ENCODE measurements around the gene LAMA3. TPM values are rescaled to one million over a fixed set of nuclear protein-coding genes. Genes with fewer than 3 reads are reported as not detected.

The LAMA3 gene
- total RNA-seq, 1 experiment from 2014 or later, result 5.6 TPM

DNA sequence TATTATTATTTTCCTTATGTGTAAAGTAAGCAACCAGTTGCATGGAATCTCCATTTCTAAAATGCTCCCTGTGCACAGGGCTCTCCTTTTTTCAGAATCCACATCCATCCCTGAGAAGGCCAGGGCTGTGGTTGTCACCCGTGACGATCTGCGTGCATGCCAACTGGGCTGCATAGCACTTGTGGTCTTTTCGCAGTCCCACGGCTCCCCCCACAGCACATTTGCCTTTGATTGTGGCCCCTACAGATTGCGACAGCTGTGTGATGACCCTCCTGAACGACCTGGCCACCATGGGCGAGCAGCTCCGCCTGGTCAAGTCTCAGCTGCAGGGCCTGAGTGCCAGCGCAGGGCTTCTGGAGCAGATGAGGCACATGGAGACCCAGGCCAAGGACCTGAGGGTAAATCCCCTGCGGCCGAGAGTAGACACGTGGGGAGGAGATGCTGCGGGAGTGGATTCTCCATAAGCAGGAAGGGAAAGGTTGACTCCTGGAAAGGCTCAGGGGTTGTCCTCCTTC, 205.5 kb downstream of the LAMA3 start:
- Histone ChIP-seq H3K9me3 (ENCODE audit: control insufficient read depth in 1 of 2, insufficient read depth in 1 of 2, low read depth in 1 of 2, low read length in 2 of 2) (no peaks in the 10 kb centered on the region), H4K20me1 (ENCODE audit: insufficient read depth) (no peaks in the 10 kb centered on the region), H3K4me1 (ENCODE audit: control insufficient read depth in 1 of 2, insufficient read depth in 2 of 2, low read length in 2 of 2) (peaks cover 4 to 9% of the 10 kb centered on the region in 2 experiments; a peak in 3 of 4 replicates), H3K36me3 (ENCODE audit: control insufficient read depth in 1 of 2, insufficient read depth in 2 of 2, low read length in 2 of 2) (no peaks in the 10 kb centered on the region), H3K27me3 (ENCODE audit: insufficient read depth, low read length) (no peaks in the 10 kb centered on the region), H3K79me2 (ENCODE audit: insufficient read depth, low read length) (no peaks in the 10 kb centered on the region), H3K4me3 (replicated peaks in 1 of 2; ENCODE audit: low read depth in 1 of 2, low read length in 2 of 2) (no peak overlapping the region), H2AFZ (ENCODE audit: low read depth, low read length, poor library complexity, severe bottlenecking) (no peak overlapping the region), H3K4me2 (ENCODE audit: low read length) (no peak overlapping the region), H3K9me2 (ENCODE audit: insufficient read depth) (no peaks in the 10 kb centered on the region), H3K27ac (ENCODE audit: low read depth, low read length) (no peak overlapping the region), H3K9ac (ENCODE audit: low read length) (no peak overlapping the region)
- ATAC-seq (no peak), DNase-seq (ENCODE audit: low read depth, low spot score) (no peak)
- BruUV-seq (replicated peaks), result no TSS peak
- RAD21 ChIA-PET (ENCODE audit: low non-redundant PET in 1 of 2, low total read pairs in 2 of 2, uncharacterized antibody in 2 of 2, unreplicated experiment in 2 of 2), result no interaction called here
- TF ChIP-seq ZBTB33 (IDR thresholded peaks at IDR 0.05; ENCODE audit: extremely low read depth, insufficient replicate concordance, low read length), result no peak
- TF ChIP-seq EZH2 (IDR thresholded peaks at IDR 0.05), result no peak
- TF ChIP-seq CEBPB (IDR thresholded peaks at IDR 0.05; ENCODE audit: low read depth), result no peak
- no peak for TF ChIP-seq ZNF274 (IDR thresholded peaks at IDR 0.05; ENCODE audit: low read depth, low read length)
- TF ChIP-seq SP1 (IDR thresholded peaks at IDR 0.05; ENCODE audit: low read depth), result no peak
- TF ChIP-seq POLR2AphosphoS5 (IDR thresholded peaks at IDR 0.05; ENCODE audit: low read depth, low read length), result no peak
- TF ChIP-seq, protein P1, sequence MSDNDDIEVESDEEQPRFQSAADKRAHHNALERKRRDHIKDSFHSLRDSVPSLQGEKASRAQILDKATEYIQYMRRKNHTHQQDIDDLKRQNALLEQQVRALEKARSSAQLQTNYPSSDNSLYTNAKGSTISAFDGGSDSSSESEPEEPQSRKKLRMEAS (IDR thresholded peaks at IDR 0.05), result no peak
- TF ChIP-seq, protein P2, sequence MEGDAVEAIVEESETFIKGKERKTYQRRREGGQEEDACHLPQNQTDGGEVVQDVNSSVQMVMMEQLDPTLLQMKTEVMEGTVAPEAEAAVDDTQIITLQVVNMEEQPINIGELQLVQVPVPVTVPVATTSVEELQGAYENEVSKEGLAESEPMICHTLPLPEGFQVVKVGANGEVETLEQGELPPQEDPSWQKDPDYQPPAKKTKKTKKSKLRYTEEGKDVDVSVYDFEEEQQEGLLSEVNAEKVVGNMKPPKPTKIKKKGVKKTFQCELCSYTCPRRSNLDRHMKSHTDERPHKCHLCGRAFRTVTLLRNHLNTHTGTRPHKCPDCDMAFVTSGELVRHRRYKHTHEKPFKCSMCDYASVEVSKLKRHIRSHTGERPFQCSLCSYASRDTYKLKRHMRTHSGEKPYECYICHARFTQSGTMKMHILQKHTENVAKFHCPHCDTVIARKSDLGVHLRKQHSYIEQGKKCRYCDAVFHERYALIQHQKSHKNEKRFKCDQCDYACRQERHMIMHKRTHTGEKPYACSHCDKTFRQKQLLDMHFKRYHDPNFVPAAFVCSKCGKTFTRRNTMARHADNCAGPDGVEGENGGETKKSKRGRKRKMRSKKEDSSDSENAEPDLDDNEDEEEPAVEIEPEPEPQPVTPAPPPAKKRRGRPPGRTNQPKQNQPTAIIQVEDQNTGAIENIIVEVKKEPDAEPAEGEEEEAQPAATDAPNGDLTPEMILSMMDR (IDR thresholded peaks at IDR 0.05 in 2 of 3, conservative IDR thresholded peaks at IDR 0.05 in 1 of 3; ENCODE audit: borderline replicate concordance in 1 of 3, insufficient read depth in 1 of 3, low read depth in 2 of 3, low read length in 2 of 3), result no peak
- intact Hi-C loops (cut with micrococcal nuclease), result no loop called here
- CTCF ChIA-PET, result no interaction called here
- POLR2A ChIA-PET, result no interaction called here

Data from HCT116 (cell line).